Activated naive CD4-positive, alpha-beta T cell treated with Interleukin-2 at 50 U/mL for 16 hours (primary cell): ENCODE data around the gene MAPKAP1.

Experiments
- DNase-seq: peaks from one replicate; pipeline ENCODE4 v3.0.0-alpha.2; 2020

Gene MAPKAP1

GRCh38 chr9:125472926-125473701, 233.9 kb downstream of the MAPKAP1 start:
- DNase-seq = no peak

GRCh38 chr9:125472562-125472925, 234.5 kb downstream of the MAPKAP1 start:
- no peak for DNase-seq

GRCh38 chr9:125470767-125471580, 236.0 kb downstream of the MAPKAP1 start:
- DNase-seq = no peak

GRCh38 chr9:125470189-125470588, 236.8 kb downstream of the MAPKAP1 start:
- DNase-seq = no peak

- no peak for DNase-seq
Observed at GRCh38 chr9:125468646-125469045, 238.4 kb downstream of the MAPKAP1 start.

- no peak for DNase-seq
Observed at GRCh38 chr9:125467116-125467740, 239.8 kb downstream of the MAPKAP1 start.

GRCh38 chr9:125466411-125466810, 240.6 kb downstream of the MAPKAP1 start:
- no peak for DNase-seq

GRCh38 chr9:125464591-125465385, 242.2 kb downstream of the MAPKAP1 start:
- no peak for DNase-seq

GRCh38 chr9:125463926-125464325, 243.1 kb downstream of the MAPKAP1 start:
- DNase-seq = no peak

- DNase-seq = no peak
Observed at GRCh38 chr9:125462861-125463291, 244.1 kb downstream of the MAPKAP1 start.

GRCh38 chr9:125461636-125462190, 245.3 kb downstream of the MAPKAP1 start:
- no peak for DNase-seq

GRCh38 chr9:125460883-125461635, 245.9 kb downstream of the MAPKAP1 start:
- no peak for DNase-seq

- DNase-seq = no peak
Observed at GRCh38 chr9:125460346-125460745, 246.7 kb downstream of the MAPKAP1 start.

- DNase-seq = no peak
Observed at GRCh38 chr9:125457357-125457756, 249.7 kb downstream of the MAPKAP1 start.

GRCh38 chr9:125455876-125456275, 251.1 kb downstream of the MAPKAP1 start:
- no peak for DNase-seq

- no peak for DNase-seq
Observed at GRCh38 chr9:125455132-125455531, 251.9 kb downstream of the MAPKAP1 start.

GRCh38 chr9:125447202-125447802, 259.7 kb downstream of the MAPKAP1 start:
- DNase-seq = no peak

GRCh38 chr9:125446561-125447094, 260.4 kb downstream of the MAPKAP1 start:
- no peak for DNase-seq

- no peak for DNase-seq
Observed at GRCh38 chr9:125444956-125445506, 262.0 kb downstream of the MAPKAP1 start.

GRCh38 chr9:125444166-125444565, 262.8 kb downstream of the MAPKAP1 start:
- DNase-seq = no peak

GRCh38 chr9:125443367-125443766, 263.6 kb downstream of the MAPKAP1 start:
- no peak for DNase-seq
